Large intestine (tissue), 12 donors: ENCODE data around the gene PDRG1. TPM values are rescaled to one million over a fixed set of nuclear protein-coding genes. Genes with fewer than 3 reads are reported as not detected.

Experiments used
- DNase-seq, 2 donors: peaks; one replicate each; pipeline versions ENCODE4 v3.0.0 to v3.0.0-alpha.2; 2013
- H3K27ac ChIP-seq: one replicate; pipeline ENCODE4 v1.5.1; 2013; ENCODE audit warnings: low read length
- H3K27me3 ChIP-seq: 2 replicates; pipeline ENCODE4 v1.6.1; 2013; ENCODE audit warnings: low read length; ENCODE audit not compliant: control insufficient read depth, insufficient read depth
- H3K36me3 ChIP-seq: 2 replicates; pipeline ENCODE4 v1.6.1; 2013; ENCODE audit warnings: low read length; ENCODE audit not compliant: control insufficient read depth, insufficient read depth
- H3K4me1 ChIP-seq: one replicate; pipeline ENCODE4 v1.6.1; 2013; ENCODE audit warnings: low read length; ENCODE audit not compliant: control insufficient read depth, insufficient read depth
- H3K4me3 ChIP-seq: one replicate; pipeline ENCODE4 v1.5.1; 2013; ENCODE audit warnings: low read length
- H3K9me3 ChIP-seq: one replicate; pipeline ENCODE4 v1.6.1; 2013; ENCODE audit warnings: mild to moderate bottlenecking, low read depth, low read length, moderate library complexity; ENCODE audit not compliant: control insufficient read depth
- WGBS: methylation state at CpG from one replicate; pipeline ENCODE4 v1.1.5; 2013; ENCODE audit warnings: low lambda C conversion rate; ENCODE audit not compliant: insufficient coverage; 5-methylcytosine and 5-hydroxymethylcytosine counted together
- long read RNA-seq, 11 donors: transcript quantifications; one replicate each; lab custom pipeline, GENCODE V29; 2026
- polyA plus RNA-seq: library from polyadenylated mRNA; unstranded; fragments of 120-200 nt; gene quantifications from one replicate; pipeline ENCODE4 v1.2.1, GENCODE V29; 2013

Gene PDRG1
- polyA plus RNA-seq, result 15.5 TPM
- long read RNA-seq, donor 1, partial matches to known transcripts, result 0 of 3 reads
- long read RNA-seq, donor 1, other reads (novel, unspliced or antisense), result 0 of 3 reads
- long read RNA-seq, donor 2, transcript PDRG1-201 (5 exons, 1,998 nt), result major isoform, 11 of 11 reads
- long read RNA-seq, donor 2, partial matches to known transcripts, result 0 of 11 reads
- long read RNA-seq, donor 2, other reads (novel, unspliced or antisense), result 0 of 11 reads
- long read RNA-seq, donor 3, transcript PDRG1-201 (5 exons, 1,998 nt), result major isoform, 14 of 41 reads
- long read RNA-seq, donor 3, partial matches to known transcripts, result 27 of 41 reads
- long read RNA-seq, donor 3, other reads (novel, unspliced or antisense), result 0 of 41 reads
- long read RNA-seq, donor 4, partial matches to known transcripts, result 0 of 1 reads
- long read RNA-seq, donor 4, other reads (novel, unspliced or antisense), result 0 of 1 reads
- long read RNA-seq, donor 5, transcript PDRG1-201 (5 exons, 1,998 nt), result major isoform, 7 of 7 reads
- long read RNA-seq, donor 5, partial matches to known transcripts, result 0 of 7 reads
- long read RNA-seq, donor 5, other reads (novel, unspliced or antisense), result 0 of 7 reads
- long read RNA-seq, donor 6, transcript PDRG1-201 (5 exons, 1,998 nt), result major isoform, 12 of 12 reads
- long read RNA-seq, donor 6, partial matches to known transcripts, result 0 of 12 reads
- long read RNA-seq, donor 6, other reads (novel, unspliced or antisense), result 0 of 12 reads
- long read RNA-seq, donor 7, transcript PDRG1-201 (5 exons, 1,998 nt), result major isoform, 12 of 12 reads
- long read RNA-seq, donor 7, partial matches to known transcripts, result 0 of 12 reads
- long read RNA-seq, donor 7, other reads (novel, unspliced or antisense), result 0 of 12 reads
- long read RNA-seq, donor 8, transcript PDRG1-201 (5 exons, 1,998 nt), result major isoform, 16 of 16 reads
- long read RNA-seq, donor 8, partial matches to known transcripts, result 0 of 16 reads
- long read RNA-seq, donor 8, other reads (novel, unspliced or antisense), result 0 of 16 reads
- long read RNA-seq, donor 9, transcript PDRG1-201 (5 exons, 1,998 nt), result major isoform, 12 of 12 reads
- long read RNA-seq, donor 9, partial matches to known transcripts, result 0 of 12 reads
- long read RNA-seq, donor 9, other reads (novel, unspliced or antisense), result 0 of 12 reads
- long read RNA-seq, donor 10, transcript PDRG1-201 (5 exons, 1,998 nt), result major isoform, 14 of 14 reads
- long read RNA-seq, donor 10, partial matches to known transcripts, result 0 of 14 reads
- long read RNA-seq, donor 10, other reads (novel, unspliced or antisense), result 0 of 14 reads
- long read RNA-seq, donor 11, partial matches to known transcripts, result 0 of 3 reads
- long read RNA-seq, donor 11, other reads (novel, unspliced or antisense), result 0 of 3 reads

DNA sequence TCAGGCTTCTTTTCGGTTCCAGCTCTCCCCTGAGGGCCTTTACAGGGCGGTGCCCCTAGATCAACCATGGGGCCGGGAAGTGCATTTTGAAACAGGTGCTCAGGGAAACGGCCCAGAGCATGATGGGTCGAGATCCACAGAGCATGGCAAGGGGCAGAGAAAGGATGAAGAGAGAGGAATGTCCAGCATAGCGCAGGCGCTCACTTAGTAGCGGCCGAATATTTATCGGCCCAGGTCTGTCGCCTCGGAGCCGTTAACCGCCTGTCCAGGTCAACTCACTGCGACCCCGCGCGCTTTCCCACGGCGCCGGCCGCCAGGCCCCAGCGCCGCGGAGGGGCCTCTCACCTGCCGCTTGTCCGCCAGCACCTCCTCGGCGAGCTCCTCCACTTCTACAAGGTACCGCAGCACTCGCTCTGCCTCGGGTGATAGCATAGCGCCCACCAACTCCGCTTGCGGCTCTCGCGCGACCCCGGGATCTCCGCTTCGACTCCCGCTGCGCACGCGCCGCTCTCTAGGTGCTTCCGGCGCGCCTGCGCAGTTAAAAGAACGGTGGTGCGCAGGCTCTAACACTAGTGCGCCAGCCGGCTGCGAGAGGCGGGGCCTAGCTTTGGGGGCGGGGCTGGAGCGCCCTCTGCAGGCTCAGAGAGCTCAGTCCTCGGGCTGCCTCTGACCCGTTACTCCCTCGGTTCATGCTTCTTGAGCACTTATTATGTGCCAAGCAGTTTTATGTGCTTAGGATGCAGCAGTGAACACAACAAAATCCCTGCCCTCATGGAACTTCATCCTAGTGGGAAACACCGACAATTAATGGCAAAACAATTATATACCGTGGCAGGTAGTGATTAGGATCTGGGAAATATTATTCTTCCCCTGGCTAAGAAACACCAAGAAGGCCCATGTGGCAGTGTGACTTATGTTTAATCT, at the start of gene PDRG1:
Gene PDRG1 (minus strand): TSS at position 517 of the 924 bp plus-strand sequence. CDS start 85 bp downstream, at position 432.
- Histone ChIP-seq H3K27ac (no peak within 1 kb of the TSS), H3K4me1 (peaks cover 7% of the 10 kb centered on the region), H3K27me3 (peaks cover 3% of the 10 kb centered on the region), H3K9me3 (no peaks in the 10 kb centered on the region), H3K36me3 (peaks cover 29% of the 10 kb centered on the region), H3K4me3 (peak within 1 kb of the TSS; percentile 90)
- peak; percentile 91 to 97 for DNase-seq
- no CpG with 5 or more reads among the region's 63 CpGs for WGBS

GRCh38 chr20:31998246-31998645, 46.4 kb upstream of the PDRG1 start:
- Histone ChIP-seq H3K27ac (no peak overlapping the region), H3K4me1 (no peaks in the 10 kb centered on the region), H3K36me3 (no peaks in the 10 kb centered on the region), H3K9me3 (no peaks in the 10 kb centered on the region), H3K4me3 (no peak overlapping the region), H3K27me3 (peaks cover 35% of the 10 kb centered on the region)
- no peak for DNase-seq
- no CpG with 5 or more reads among the region's 2 CpGs for WGBS

DNA sequence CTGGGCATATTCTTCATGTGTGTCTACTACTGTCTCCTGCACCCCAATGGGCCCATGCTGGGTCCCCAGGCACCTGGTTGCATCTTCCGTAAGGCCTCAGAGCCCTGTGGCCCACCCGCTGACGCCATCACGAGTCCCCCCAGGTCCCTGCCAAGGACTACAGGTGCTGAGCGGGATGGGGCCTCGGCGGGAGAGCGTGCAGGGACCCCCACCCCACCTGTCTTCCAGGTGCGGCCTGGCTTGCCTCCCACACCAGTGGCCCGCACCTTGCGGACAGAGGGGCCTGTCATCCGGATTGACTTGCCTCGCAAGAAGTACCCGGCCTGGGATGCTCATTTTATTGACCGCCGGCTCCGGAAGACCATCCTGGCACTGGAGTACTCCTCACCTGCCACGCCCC, 45.1 kb upstream of the PDRG1 start:
- Histone ChIP-seq H3K27ac (no peak overlapping the region), H3K4me3 (no peak overlapping the region), H3K4me1 (no peaks in the 10 kb centered on the region), H3K27me3 (peaks cover 41% of the 10 kb centered on the region), H3K36me3 (no peaks in the 10 kb centered on the region), H3K9me3 (no peaks in the 10 kb centered on the region)
- no CpG with 5 or more reads among the region's 18 CpGs for WGBS
- DNase-seq, result no peak

GRCh38 chr20:31992086-31992485, 40.2 kb upstream of the PDRG1 start:
- WGBS, result 89% methylated on average over 1 of the region's 2 CpGs

DNA sequence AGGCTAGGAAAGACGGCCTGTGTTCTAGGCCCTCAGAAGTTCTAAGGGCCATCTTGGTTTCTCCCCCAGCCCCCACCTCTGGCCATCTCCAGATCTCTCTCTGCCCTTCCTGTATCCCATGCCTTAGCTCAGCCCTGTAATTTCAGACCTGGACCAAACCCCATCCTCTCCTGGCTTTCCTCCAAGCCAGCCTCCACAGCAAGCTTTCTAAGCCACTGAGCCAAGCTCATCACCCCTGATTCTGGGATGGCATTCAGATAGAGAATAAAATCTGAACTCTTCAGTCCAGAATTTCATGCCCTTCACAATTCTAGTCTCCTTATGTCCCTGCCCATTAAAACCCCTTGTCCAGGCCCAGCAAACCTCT, 39.5 kb upstream of the PDRG1 start:
- Histone ChIP-seq H3K27ac (no peak overlapping the region), H3K4me3 (no peak overlapping the region), H3K27me3 (peaks cover 37% of the 10 kb centered on the region), H3K4me1 (no peaks in the 10 kb centered on the region), H3K9me3 (no peaks in the 10 kb centered on the region), H3K36me3 (no peaks in the 10 kb centered on the region)
- no CpG with 5 or more reads among the region's 1 CpG for WGBS
- no peak for DNase-seq

More at GRCh38 chr20:31992086-31992485, 40.2 kb upstream of the PDRG1 start:
- DNase-seq, result no peak
- Histone ChIP-seq H3K9me3 (no peaks in the 10 kb centered on the region), H3K27me3 (peaks cover 41% of the 10 kb centered on the region), H3K36me3 (no peaks in the 10 kb centered on the region), H3K4me1 (no peaks in the 10 kb centered on the region), H3K4me3 (no peak overlapping the region), H3K27ac (no peak overlapping the region)

GRCh38 chr20:31990641-31991338, 38.9 kb upstream of the PDRG1 start:
- Histone ChIP-seq H3K27ac (no peak overlapping the region), H3K4me3 (no peak overlapping the region), H3K27me3 (peaks cover 34% of the 10 kb centered on the region), H3K4me1 (no peaks in the 10 kb centered on the region), H3K36me3 (no peaks in the 10 kb centered on the region), H3K9me3 (no peaks in the 10 kb centered on the region)
- no peak for DNase-seq
- 100% methylated on average over 1 of the region's 6 CpGs for WGBS

GRCh38 chr20:31989030-31989645, 37.3 kb upstream of the PDRG1 start:
- H3K27me3 ChIP-seq, result peaks cover 18% of the 10 kb centered on the region
- no peak for DNase-seq
- no peaks in the 10 kb centered on the region for H3K36me3 ChIP-seq
- no peaks in the 10 kb centered on the region for H3K4me1 ChIP-seq
- 90% methylated on average over 4 of the region's 8 CpGs for WGBS
- no peaks in the 10 kb centered on the region for H3K9me3 ChIP-seq
- H3K27ac ChIP-seq, result no peak overlapping the region
- no peak overlapping the region for H3K4me3 ChIP-seq

- peaks cover 12% of the 10 kb centered on the region for H3K27me3 ChIP-seq
- H3K36me3 ChIP-seq, result no peaks in the 10 kb centered on the region
- no peak overlapping the region for H3K27ac ChIP-seq
- H3K9me3 ChIP-seq, result no peaks in the 10 kb centered on the region
- WGBS, result no CpG with 5 or more reads among the region's 5 CpGs
- DNase-seq, result no peak
- no peaks in the 10 kb centered on the region for H3K4me1 ChIP-seq
- H3K4me3 ChIP-seq, result no peak overlapping the region
Observed at GRCh38 chr20:31988430-31989015, 36.7 kb upstream of the PDRG1 start.
